Measurements from ENCODE around the gene COX7A2.
A peak's percentile ranks its signal among the peaks of the same experiment; 100 is the strongest.

The COX7A2 gene

DNA sequence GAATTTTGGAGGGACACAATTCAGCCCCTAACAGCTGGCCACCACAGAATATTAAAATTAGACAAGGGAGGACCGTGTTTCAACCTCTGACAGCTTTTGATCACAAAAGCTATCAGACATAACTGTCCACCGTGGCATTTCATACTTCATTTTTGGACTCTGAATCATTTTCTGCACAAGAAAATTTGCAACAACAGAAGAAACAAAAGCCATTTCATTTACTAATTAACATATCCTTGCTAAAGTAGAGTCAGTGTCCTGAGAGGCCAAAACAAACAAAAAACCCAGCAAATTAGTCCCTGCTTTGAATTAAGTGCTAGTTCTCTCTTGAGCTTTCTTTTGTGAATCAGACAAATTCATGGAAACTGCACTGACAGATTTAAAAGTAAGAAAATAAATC is 20.2 kb downstream of the COX7A2 start:
- peaks cover 12% of the 10 kb centered on the region for H3K4me1 Mint-ChIP-seq
- no peak overlapping the region for H3K27ac Mint-ChIP-seq
- peaks cover 4% of the 10 kb centered on the region for H3K36me3 Mint-ChIP-seq (ENCODE audit: low read depth)
- TF ChIP-seq, protein P1, sequence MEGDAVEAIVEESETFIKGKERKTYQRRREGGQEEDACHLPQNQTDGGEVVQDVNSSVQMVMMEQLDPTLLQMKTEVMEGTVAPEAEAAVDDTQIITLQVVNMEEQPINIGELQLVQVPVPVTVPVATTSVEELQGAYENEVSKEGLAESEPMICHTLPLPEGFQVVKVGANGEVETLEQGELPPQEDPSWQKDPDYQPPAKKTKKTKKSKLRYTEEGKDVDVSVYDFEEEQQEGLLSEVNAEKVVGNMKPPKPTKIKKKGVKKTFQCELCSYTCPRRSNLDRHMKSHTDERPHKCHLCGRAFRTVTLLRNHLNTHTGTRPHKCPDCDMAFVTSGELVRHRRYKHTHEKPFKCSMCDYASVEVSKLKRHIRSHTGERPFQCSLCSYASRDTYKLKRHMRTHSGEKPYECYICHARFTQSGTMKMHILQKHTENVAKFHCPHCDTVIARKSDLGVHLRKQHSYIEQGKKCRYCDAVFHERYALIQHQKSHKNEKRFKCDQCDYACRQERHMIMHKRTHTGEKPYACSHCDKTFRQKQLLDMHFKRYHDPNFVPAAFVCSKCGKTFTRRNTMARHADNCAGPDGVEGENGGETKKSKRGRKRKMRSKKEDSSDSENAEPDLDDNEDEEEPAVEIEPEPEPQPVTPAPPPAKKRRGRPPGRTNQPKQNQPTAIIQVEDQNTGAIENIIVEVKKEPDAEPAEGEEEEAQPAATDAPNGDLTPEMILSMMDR (IDR thresholded peaks at IDR 0.05) = no peak
- H3K9me3 Mint-ChIP-seq = peaks cover 11% of the 10 kb centered on the region
- DNase-seq = no peak
- H3K27me3 Mint-ChIP-seq (ENCODE audit: low read depth, poor library complexity) = peaks cover 4% of the 10 kb centered on the region
- no peak overlapping the region for H3K4me3 Mint-ChIP-seq

DNA sequence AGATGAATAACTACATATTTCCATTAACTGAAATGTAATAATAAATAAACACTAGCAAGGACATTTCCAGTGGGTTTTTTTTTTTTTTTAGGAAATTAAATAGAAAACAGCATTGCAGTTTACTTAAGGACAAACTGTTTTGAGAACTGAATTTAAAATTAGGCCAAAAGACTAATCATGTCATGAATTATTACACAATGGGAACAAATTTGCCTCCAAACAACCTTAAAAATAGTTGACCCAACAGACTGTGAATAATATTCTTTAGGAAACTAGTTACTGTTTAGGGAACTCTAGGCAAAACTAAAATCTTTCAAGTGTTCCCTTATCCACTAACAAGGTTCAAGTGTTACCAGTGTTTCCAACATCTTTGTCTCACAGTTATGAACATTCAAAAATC is 21.3 kb downstream of the COX7A2 start:
- H3K9me3 Mint-ChIP-seq = peaks cover 3% of the 10 kb centered on the region
- no peak overlapping the region for H3K4me3 Mint-ChIP-seq
- peak overlapping the region; percentile 4 for H3K27ac Mint-ChIP-seq
- DNase-seq = no peak
- H3K4me1 Mint-ChIP-seq = peaks cover 12% of the 10 kb centered on the region
- peaks cover 2% of the 10 kb centered on the region for H3K36me3 Mint-ChIP-seq (ENCODE audit: low read depth)
- TF ChIP-seq, protein P1 (IDR thresholded peaks at IDR 0.05) = no peak
- peaks cover 4% of the 10 kb centered on the region for H3K27me3 Mint-ChIP-seq (ENCODE audit: low read depth, poor library complexity)

DNA sequence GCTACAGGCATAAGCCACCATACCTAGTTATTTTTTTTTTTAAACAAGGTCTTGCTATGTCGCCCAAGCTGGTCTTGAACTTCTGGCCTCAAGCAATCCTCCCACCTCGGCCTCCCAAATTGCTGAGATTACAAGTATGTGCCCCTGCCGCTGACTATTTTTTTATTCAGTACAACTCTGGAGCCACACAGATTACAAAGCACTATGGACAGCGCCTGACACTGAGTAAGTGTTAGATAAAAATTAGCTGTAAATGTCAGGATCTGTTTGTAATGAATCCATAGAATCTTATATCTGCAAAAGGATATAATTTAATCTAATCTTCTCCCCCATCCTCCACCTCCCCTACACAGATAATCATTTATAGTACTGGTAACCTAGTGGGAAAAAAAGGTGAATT is 22.5 kb downstream of the COX7A2 start:
- TF ChIP-seq, protein P1 (IDR thresholded peaks at IDR 0.05) = no peak
- Mint-ChIP-seq H3K27me3 (ENCODE audit: low read depth, poor library complexity) (peaks cover 4% of the 10 kb centered on the region), H3K27ac (no peak overlapping the region), H3K4me3 (no peak overlapping the region), H3K4me1 (peaks cover 12% of the 10 kb centered on the region), H3K36me3 (ENCODE audit: low read depth) (no peaks in the 10 kb centered on the region), H3K9me3 (no peaks in the 10 kb centered on the region)
- DNase-seq = no peak

DNA sequence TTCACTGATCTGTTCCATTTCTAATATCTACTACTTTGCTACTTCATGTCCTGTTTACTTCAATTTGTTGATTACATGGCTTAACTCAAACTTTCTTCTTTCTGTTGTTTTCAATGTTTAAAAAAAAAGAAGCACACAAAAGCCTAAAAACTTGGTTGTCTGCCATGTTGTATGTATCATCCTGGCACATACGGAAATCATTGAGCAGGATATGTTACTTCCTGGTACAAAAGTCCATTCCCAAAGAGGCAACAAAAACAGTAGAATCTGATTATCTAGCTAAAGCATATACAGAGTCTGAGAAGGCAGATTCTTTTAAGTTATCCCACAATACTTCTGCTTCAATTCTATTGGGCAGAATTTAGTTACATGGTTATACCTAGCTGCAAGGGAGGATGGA is 23.2 kb downstream of the COX7A2 start:
- peaks cover 12% of the 10 kb centered on the region for H3K4me1 Mint-ChIP-seq
- H3K4me3 Mint-ChIP-seq = no peak overlapping the region
- no peaks in the 10 kb centered on the region for H3K9me3 Mint-ChIP-seq
- no peaks in the 10 kb centered on the region for H3K36me3 Mint-ChIP-seq (ENCODE audit: low read depth)
- TF ChIP-seq, protein P1 (IDR thresholded peaks at IDR 0.05) = no peak
- H3K27ac Mint-ChIP-seq = no peak overlapping the region
- peaks cover 4% of the 10 kb centered on the region for H3K27me3 Mint-ChIP-seq (ENCODE audit: low read depth, poor library complexity)
- no peak for DNase-seq

DNA sequence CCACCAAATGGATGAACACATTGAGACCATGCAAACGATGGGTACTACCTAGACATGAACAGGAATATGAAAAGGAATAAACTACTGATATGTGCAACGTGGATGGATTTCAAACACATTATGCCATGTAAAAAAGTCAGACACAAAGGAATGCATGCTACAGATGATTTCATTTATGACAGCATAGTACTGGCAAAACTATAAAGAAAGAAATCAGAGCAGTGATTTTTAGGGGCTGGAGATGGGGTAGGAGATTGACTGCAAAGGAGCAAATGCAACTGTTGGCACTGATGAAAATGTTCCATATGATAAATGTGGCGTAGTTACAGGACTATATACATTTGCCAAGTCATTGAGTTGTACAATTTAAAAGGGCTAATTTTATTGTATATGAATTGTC is 24.3 kb downstream of the COX7A2 start:
- Mint-ChIP-seq H3K36me3 (ENCODE audit: low read depth) (no peaks in the 10 kb centered on the region), H3K27me3 (ENCODE audit: low read depth, poor library complexity) (peaks cover 4% of the 10 kb centered on the region), H3K4me1 (peaks cover 9% of the 10 kb centered on the region), H3K4me3 (no peak overlapping the region), H3K27ac (no peak overlapping the region), H3K9me3 (no peaks in the 10 kb centered on the region)
- DNase-seq = no peak
- TF ChIP-seq, protein P1 (IDR thresholded peaks at IDR 0.05) = no peak

DNA sequence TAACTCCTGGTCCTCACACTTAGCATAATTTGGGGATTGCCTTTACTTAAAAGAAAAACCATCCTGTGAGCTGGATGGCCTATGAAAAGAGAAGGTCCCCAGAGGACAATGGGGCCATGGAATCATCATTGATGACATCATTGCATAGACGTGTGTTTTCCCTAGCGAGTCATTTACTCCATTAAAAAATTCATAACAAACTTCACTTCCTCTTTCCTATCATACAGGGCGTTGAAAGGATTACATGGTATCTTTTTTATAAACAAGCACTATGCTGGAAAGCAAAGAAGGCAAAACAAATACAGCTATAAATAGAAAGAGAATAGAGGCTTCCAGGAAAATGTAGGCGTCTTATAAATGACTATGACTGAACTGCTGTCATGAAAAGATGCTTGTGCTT is 26.4 kb downstream of the COX7A2 start:
- Mint-ChIP-seq H3K4me3 (no peak overlapping the region), H3K9me3 (no peaks in the 10 kb centered on the region), H3K4me1 (peaks cover 6% of the 10 kb centered on the region), H3K36me3 (ENCODE audit: low read depth) (no peaks in the 10 kb centered on the region), H3K27ac (no peak overlapping the region), H3K27me3 (ENCODE audit: low read depth, poor library complexity) (no peaks in the 10 kb centered on the region)
- no peak for DNase-seq
- TF ChIP-seq, protein P1 (IDR thresholded peaks at IDR 0.05) = no peak
